ENCODE measurements around the gene PCSK4. TPM values are rescaled to one million over a fixed set of nuclear protein-coding genes. Genes with fewer than 3 reads are reported as not detected.

PCSK4 gene
- total and polyA plus RNA-seq, 9 donors, result 0.83 to 9.4 (median 1.9) TPM; not detected in 1

DNA sequence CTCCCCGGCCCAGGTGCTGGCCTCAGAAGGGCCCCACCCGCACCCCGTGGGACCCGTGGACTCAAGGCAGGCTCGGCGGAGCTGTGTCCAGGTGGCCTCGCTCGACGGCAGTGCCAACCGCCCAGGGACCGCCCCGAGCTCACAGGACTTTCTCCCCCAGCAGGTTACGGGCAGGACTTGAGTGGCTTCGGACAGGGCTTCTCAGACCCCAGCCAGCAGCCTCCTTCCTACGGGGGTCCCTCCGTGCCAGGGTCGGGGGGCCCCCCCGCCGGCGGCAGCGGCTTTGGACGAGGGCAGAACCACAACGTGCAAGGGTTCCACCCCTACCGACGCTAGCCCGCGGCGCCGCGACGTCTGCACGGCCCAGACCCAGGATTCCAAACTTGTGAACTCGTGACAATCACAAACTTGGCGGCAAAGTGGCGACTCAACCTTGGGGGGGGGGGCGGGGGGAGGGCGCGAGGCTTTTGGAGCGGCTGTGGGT, 55.5 kb downstream of the PCSK4 start:
- no peak for DNase-seq
- peaks cover 6% of the 10 kb centered on the region for H3K4me1 ChIP-seq (ENCODE audit: insufficient read depth)
- H3K27ac ChIP-seq, result no peak overlapping the region
- intact Hi-C loops (cut with DNase I), result no loop called here
- no peaks in the 10 kb centered on the region for H3K27me3 ChIP-seq
- no peaks in the 10 kb centered on the region for H3K9me3 ChIP-seq
- no peak overlapping the region for H3K4me3 ChIP-seq
- no peaks in the 10 kb centered on the region for H3K36me3 ChIP-seq
- TF ChIP-seq POLR2A (IDR thresholded peaks at IDR 0.05) (no peak), EP300 (IDR thresholded peaks at IDR 0.05) (no peak)
- TF ChIP-seq, protein P1, sequence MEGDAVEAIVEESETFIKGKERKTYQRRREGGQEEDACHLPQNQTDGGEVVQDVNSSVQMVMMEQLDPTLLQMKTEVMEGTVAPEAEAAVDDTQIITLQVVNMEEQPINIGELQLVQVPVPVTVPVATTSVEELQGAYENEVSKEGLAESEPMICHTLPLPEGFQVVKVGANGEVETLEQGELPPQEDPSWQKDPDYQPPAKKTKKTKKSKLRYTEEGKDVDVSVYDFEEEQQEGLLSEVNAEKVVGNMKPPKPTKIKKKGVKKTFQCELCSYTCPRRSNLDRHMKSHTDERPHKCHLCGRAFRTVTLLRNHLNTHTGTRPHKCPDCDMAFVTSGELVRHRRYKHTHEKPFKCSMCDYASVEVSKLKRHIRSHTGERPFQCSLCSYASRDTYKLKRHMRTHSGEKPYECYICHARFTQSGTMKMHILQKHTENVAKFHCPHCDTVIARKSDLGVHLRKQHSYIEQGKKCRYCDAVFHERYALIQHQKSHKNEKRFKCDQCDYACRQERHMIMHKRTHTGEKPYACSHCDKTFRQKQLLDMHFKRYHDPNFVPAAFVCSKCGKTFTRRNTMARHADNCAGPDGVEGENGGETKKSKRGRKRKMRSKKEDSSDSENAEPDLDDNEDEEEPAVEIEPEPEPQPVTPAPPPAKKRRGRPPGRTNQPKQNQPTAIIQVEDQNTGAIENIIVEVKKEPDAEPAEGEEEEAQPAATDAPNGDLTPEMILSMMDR (IDR thresholded peaks at IDR 0.05), result no peak
- 59 to 75% (median 70%) methylated on average over 36 to 39 of the region's 39 CpGs for WGBS, 3 donors

DNA sequence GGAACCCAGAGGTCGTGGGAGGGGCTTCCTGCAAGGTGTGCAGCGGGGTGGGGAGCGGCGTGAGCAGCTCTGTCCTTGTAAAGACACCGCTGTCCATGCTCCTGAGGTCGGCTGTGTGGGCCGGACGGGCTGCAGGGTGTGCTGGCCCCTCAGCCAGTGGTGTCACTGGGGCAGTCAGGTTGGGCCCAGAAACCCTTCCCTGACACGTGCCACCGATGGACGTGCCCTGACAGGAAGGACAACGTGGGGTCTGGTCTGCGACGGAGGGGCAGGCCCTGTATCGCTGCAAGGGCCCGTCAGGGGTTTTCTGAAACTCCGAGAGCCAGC, 56.1 kb downstream of the PCSK4 start:
- no peak for TF ChIP-seq EP300 (IDR thresholded peaks at IDR 0.05)
- TF ChIP-seq POLR2A (IDR thresholded peaks at IDR 0.05), result no peak
- TF ChIP-seq, protein P1 (IDR thresholded peaks at IDR 0.05), result no peak
- H3K9me3 ChIP-seq, result no peaks in the 10 kb centered on the region
- intact Hi-C loops (cut with DNase I), result no loop called here
- no peak overlapping the region for H3K4me3 ChIP-seq
- DNase-seq, result no peak
- no peak overlapping the region for H3K27ac ChIP-seq
- H3K4me1 ChIP-seq (ENCODE audit: insufficient read depth), result no peaks in the 10 kb centered on the region
- H3K36me3 ChIP-seq, result no peaks in the 10 kb centered on the region
- no peaks in the 10 kb centered on the region for H3K27me3 ChIP-seq
- 85 to 93% (median 88%) methylated on average over 12 to 17 of the region's 17 CpGs for WGBS, 3 donors

DNA sequence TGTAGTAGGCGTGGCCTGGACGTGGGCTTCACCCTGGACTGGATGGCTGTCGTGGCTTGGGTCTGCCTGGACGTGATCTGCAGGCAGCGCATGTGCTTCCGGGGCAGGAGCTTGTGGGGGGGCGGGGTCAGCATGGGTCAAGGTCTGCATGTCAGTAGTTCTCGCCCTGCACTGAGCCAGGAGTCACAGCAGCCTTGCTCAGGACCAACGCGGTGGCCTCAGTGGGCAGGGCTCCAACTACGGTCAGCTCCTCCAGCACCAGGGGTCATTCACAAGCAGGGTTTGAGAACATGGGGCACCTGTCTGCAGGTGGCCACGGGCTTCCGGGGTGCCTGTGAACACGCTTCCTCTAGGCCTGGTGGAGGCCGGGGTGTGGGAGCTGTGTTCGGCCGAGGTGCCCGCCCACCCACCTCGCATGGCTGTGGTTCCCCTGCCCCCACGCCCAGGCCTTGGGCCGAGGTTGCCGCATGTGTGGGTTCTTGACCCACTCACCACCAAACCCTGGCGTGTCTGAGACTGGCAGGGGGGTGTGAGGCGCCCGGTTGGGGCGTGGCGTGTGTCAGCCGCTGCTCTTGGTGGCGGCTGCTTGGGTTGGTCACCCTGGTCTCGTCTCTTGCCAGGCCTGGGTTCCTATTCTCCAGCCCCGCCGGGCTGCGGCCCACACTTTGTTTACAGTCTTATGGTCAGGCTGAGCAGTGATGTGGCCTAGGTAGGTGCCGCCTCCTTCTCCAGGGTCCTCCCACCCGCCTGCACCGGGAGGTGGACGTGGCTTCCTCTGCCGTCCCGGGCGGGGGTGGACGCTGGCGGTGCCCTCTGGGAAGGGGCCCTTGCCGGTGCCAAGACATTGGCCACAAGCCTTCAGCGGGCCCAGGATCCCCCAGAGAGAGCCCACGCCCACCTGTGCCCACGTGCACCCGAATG, 56.8 kb downstream of the PCSK4 start:
- Histone ChIP-seq H3K9me3 (no peaks in the 10 kb centered on the region), H3K36me3 (no peaks in the 10 kb centered on the region), H3K27me3 (no peaks in the 10 kb centered on the region), H3K27ac (no peak overlapping the region), H3K4me1 (ENCODE audit: insufficient read depth) (no peaks in the 10 kb centered on the region), H3K4me3 (no peak overlapping the region)
- intact Hi-C loops (cut with DNase I), result no loop called here
- TF ChIP-seq POLR2A (IDR thresholded peaks at IDR 0.05) (no peak), EP300 (IDR thresholded peaks at IDR 0.05) (no peak)
- TF ChIP-seq, protein P1 (IDR thresholded peaks at IDR 0.05), result no peak
- 73 to 79% (median 74%) methylated on average over 34 to 47 of the region's 47 CpGs for WGBS, 3 donors
- DNase-seq, result no peak

DNA sequence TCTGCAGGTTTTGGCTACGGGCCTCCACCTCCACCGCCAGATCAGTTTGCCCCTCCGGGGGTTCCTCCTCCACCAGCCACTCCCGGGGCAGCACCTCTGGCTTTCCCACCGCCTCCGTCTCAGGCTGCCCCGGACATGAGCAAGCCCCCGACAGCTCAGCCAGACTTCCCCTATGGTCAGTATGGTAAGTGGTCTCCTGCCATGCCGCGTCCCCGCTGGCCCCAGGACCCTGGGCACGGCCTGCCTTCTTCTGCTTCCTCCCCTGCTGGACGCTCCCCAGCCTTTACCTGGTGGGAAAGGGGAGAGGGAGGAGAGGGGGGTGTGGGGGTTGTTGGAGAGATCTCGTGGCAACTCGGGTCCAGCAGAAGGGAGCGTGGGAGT, 57.7 kb downstream of the PCSK4 start:
- intact Hi-C loops (cut with DNase I), result no loop called here
- Histone ChIP-seq H3K36me3 (no peaks in the 10 kb centered on the region), H3K4me1 (ENCODE audit: insufficient read depth) (no peaks in the 10 kb centered on the region), H3K27me3 (no peaks in the 10 kb centered on the region), H3K27ac (no peak overlapping the region), H3K4me3 (no peak overlapping the region), H3K9me3 (no peaks in the 10 kb centered on the region)
- DNase-seq, result no peak
- 81 to 83% (median 82%) methylated on average over 16 of the region's 16 CpGs for WGBS, 3 donors
- TF ChIP-seq, protein P1 (IDR thresholded peaks at IDR 0.05), result no peak
- TF ChIP-seq EP300 (IDR thresholded peaks at IDR 0.05) (no peak), POLR2A (IDR thresholded peaks at IDR 0.05) (no peak)
